ENCODE results near the gene CARS1.

Gene CARS1

GRCh38 chr11:3057069-3057963, at the start of gene CARS1:
Gene CARS1, minus strand, starts transcription at chr11:3057423. Its CDS starts 56 bp downstream, at chr11:3057367.
- TF ChIP-seq CTCF (IDR thresholded peaks at IDR 0.05; ENCODE audit: low read depth, low read length, missing control alignments) = no peak
- DNase-seq (ENCODE audit: low read depth) = peak; percentile 71
- H3K4me3 ChIP-seq (ENCODE audit: low read depth, low read length) = peak within 1 kb of the TSS; percentile 91

DNA sequence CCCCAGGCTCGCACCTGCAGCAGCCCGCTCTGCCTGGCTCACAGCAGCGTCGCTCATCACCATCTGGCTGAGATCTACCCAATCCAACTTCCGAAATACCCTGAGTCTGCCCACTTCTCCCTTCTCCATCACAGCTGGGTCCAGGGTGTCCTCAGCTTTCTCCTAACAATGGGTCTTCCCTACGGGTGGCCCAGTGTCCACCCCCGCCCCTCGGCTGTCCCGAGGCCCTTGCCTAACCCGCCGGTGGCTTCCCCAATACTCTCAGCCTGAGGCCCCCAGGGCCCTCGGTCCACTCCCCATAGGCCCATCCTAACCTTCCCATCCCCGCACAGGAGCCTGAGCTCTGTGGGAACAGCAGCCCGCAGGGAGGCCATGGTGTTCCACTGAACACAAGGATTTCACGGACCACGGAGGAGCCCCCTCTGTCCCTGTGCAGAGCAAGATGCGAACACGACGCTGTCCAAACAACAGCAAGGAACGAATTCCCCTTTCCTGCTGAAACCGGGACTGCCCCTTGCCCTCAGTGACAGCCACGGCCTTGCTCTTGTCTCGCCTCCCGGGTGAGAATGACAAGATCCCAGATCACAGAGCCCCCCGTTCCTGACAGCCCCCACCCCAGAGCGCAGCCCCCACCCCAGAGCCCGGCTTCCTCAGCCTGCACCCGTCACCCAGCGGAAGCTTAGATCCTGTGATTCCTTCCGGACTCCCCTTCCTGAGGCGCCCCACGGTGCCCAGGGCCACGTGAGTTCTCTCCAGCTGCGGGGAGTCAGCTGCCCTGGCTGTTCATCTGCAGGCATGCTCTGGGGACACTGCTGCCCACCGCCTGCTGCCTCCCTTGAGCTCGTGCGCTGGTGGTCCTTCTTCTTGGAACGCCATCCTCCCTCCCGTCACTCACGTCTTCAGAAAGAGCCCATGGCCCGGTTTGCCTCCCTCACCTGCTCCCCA, 48.8 kb upstream of the CARS1 start:
- no peak overlapping the region for H3K4me3 ChIP-seq (ENCODE audit: low read depth, low read length)
- no peak for DNase-seq (ENCODE audit: low read depth)
- no peak for TF ChIP-seq CTCF (IDR thresholded peaks at IDR 0.05; ENCODE audit: low read depth, low read length, missing control alignments)

DNA sequence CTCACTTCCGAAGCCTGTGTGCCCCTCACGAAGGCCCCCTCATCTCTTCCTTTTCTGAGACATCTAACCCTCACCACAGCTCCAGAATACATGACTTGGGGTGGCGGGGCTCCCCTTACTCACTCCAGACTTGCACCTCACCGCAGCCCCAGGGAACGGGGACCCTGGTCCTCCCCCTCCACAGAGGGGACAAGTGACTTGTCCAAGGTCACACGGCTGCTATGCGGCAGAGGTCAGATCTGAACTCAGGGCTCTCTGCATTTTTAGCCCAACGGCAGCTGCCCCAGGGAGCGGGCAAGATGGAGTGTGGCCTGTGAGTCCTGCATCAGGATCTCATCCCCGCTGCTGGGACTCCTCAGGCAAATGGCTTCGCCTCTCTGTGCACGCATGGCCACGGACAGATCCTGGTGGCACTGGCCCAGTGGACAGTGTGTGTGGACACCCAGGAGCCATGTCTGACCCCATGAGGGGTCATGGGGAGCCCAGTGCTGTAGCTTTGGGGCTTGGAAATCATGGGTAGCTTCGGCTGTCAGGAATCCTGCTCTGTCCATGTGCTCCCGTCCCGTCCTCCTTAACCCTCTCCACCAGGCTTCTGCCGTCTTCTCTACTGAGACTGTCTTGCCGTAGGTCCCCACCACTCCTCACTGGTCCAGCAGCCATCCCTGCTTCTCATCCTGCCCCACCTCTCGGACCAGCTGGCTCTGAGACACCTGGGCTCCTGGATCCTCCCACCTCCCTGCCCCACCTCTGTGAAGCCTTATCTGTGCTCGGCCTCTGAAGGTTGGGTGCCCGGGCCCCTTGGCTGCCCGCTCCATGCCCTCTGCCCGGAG, 48.0 kb upstream of the CARS1 start:
- no peak for TF ChIP-seq CTCF (IDR thresholded peaks at IDR 0.05; ENCODE audit: low read depth, low read length, missing control alignments)
- H3K4me3 ChIP-seq (ENCODE audit: low read depth, low read length) = no peak overlapping the region
- no peak for DNase-seq (ENCODE audit: low read depth)

DNA sequence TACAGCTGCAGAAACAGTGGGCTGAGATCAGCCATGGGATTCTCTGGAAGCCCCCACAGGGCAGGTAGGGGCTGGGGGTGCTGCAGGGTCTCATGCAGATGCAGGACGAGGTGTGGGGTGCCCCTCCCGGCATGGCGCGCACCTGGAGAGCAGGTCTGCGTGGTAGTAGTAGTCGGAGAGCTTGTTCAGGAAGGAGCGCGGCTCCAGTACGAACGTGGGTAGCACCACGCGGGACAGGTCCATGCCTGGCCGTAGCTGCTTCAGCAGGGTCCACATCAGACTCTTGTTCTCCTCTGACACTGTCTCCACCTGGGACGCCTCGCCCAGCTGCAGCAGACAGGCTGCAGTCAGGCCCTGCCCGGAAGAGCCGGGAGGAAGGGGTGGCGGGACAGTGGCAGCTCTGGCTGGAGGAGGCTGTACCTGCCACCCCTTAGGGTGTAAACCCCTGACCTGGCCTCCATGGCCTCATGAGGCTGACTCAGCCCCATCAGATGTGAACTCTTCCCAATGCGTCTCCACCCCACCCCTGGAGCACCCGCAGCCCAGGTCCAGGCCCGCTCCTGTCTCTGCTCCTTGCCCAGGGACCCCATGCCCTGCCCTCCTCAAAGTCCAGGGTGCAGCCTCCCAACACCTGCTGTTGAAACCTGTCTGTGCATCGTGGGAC, 47.0 kb upstream of the CARS1 start:
- no peak overlapping the region for H3K4me3 ChIP-seq (ENCODE audit: low read depth, low read length)

GRCh38 chr11:3103076-3103475, 45.9 kb upstream of the CARS1 start:
- DNase-seq (ENCODE audit: low read depth) = no peak
- no peak overlapping the region for H3K4me3 ChIP-seq (ENCODE audit: low read depth, low read length)
- no peak for TF ChIP-seq CTCF (IDR thresholded peaks at IDR 0.05; ENCODE audit: low read depth, low read length, missing control alignments)

More for the DNA sequence above, 47.0 kb upstream of the CARS1 start:
- no peak for DNase-seq (ENCODE audit: low read depth)
- TF ChIP-seq CTCF (IDR thresholded peaks at IDR 0.05; ENCODE audit: low read depth, low read length, missing control alignments) = no peak

GRCh38 chr11:3102641-3102921, 45.4 kb upstream of the CARS1 start:
- no peak for TF ChIP-seq CTCF (IDR thresholded peaks at IDR 0.05; ENCODE audit: low read depth, low read length, missing control alignments)
- DNase-seq (ENCODE audit: low read depth) = no peak
- no peak overlapping the region for H3K4me3 ChIP-seq (ENCODE audit: low read depth, low read length)

All from GM12864 (cell line).